KMS-11 (cell line): Measurements from ENCODE around the gene MBTD1.
A peak's percentile ranks its signal among the peaks of the same experiment; 100 is the strongest.

Experiments used
- H2AFZ ChIP-seq: fragments of 200-600 bp; sonication (generic); 2 replicates; pipeline ENCODE4 v1.6.1; 2016; ENCODE audit warnings: antibody characterized with exemption, mixed run types, low read depth
- H3K27ac ChIP-seq: fragments of 200-600 bp; sonication (generic); 2 replicates; pipeline ENCODE4 v1.6.1; 2016; ENCODE audit warnings: mild to moderate bottlenecking, mixed run types
- H3K27me3 ChIP-seq: fragments of 200-600 bp; sonication (generic); 2 replicates; pipeline ENCODE4 v1.6.1; 2017; ENCODE audit warnings: mild to moderate bottlenecking, low read depth, mixed run types, moderate library complexity; ENCODE audit not compliant: insufficient read depth
- H3K36me3 ChIP-seq: fragments of 200-600 bp; sonication (generic); 2 replicates; pipeline ENCODE4 v1.6.1; 2017; ENCODE audit warnings: mild to moderate bottlenecking, mixed run types; ENCODE audit not compliant: insufficient read depth
- H3K4me1 ChIP-seq: fragments of 200-600 bp; sonication (generic); 2 replicates; pipeline ENCODE4 v1.6.1; 2016; ENCODE audit warnings: mild to moderate bottlenecking, low read depth, mixed run types; ENCODE audit not compliant: poor library complexity, severe bottlenecking
- H3K4me2 ChIP-seq: fragments of 200-600 bp; sonication (generic); 2 replicates; pipeline ENCODE4 v1.7.0; 2016; ENCODE audit warnings: mild to moderate bottlenecking, mixed run types
- H3K4me3 ChIP-seq: fragments of 200-600 bp; sonication (generic); IDR thresholded peaks from 2 replicates; pipeline ENCODE4 v1.6.1; 2017; ENCODE audit warnings: low read depth, low read length, mixed read lengths; ENCODE audit not compliant: insufficient read depth
- H3K79me2 ChIP-seq: fragments of 200-600 bp; sonication (generic); 2 replicates; pipeline ENCODE4 v1.6.1; 2016; ENCODE audit warnings: low read depth, mixed run types; ENCODE audit not compliant: insufficient read depth
- H3K9ac ChIP-seq: fragments of 200-600 bp; sonication (generic); 2 replicates; pipeline ENCODE4 v1.6.1; 2016; ENCODE audit warnings: mild to moderate bottlenecking, mixed run types
- H4K20me1 ChIP-seq: fragments of 200-600 bp; sonication (generic); 2 replicates; pipeline ENCODE4 v1.6.1; 2016; ENCODE audit warnings: mild to moderate bottlenecking, mixed run types; ENCODE audit not compliant: insufficient read depth
- CTCF ChIP-seq: fragments of 200-600 bp; sonication (generic); conservative IDR thresholded peaks from 2 replicates; pipeline ENCODE4 v1.6.1; 2017; ENCODE audit warnings: low read depth, mild to moderate bottlenecking, antibody characterized with exemption, low read length, moderate library complexity, mixed read lengths

Gene MBTD1

DNA sequence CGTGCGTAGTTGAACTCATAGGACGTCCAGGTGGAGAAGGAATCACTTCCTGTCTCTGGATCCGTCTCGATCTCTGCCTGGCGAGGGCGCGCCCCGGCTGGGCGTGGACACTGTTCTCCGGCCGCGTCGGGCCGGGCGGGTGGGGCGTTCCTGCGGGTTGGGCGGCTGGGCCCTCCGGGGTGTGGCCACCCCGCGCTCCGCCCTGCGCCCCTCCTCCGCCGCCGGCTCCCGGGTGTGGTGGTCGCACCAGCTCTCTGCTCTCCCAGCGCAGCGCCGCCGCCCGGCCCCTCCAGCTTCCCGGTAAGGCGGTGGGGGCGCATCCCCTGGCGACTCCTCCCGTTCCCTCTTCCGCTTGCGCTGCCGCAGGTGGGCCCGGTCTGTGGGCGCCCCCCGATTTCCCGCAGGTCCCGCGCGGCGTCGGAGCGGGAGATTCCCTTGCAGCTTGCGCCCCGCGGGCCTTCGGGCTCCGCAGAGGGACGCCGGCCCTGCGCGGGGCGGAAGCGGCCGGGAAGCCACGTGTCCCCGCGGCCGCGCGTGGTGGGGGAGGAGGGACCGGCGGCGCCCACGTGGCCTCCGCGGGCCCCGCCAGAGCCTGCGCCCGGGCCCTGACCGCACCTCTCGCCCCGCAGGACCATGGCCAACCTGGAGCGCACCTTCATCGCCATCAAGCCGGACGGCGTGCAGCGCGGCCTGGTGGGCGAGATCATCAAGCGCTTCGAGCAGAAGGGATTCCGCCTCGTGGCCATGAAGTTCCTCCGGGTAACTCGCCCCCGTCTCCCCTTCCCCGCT is 93.5 kb downstream of the MBTD1 start, which contains the start of gene NME2:
Gene NME2, plus strand, starts transcription at position 214 of the 789 bp plus-strand sequence. Its CDS starts 420 bp downstream, at position 634.
- H3K79me2 ChIP-seq: peaks cover 25% of the 10 kb centered on the region; the same call in 1 of the 2 replicates
- H3K4me1 ChIP-seq: peaks cover 27% of the 10 kb centered on the region
- no peaks in the 10 kb centered on the region for H4K20me1 ChIP-seq
- H3K4me2 ChIP-seq: peak within 1 kb of the TSS; percentile 77
- peak within 1 kb of the TSS; percentile 95 for H3K27ac ChIP-seq
- peaks cover 18% of the 10 kb centered on the region; the same call in 1 of the 2 replicates for H3K36me3 ChIP-seq
- H2AFZ ChIP-seq: peak within 1 kb of the TSS; percentile 76
- H3K27me3 ChIP-seq: no peaks in the 10 kb centered on the region
- H3K9ac ChIP-seq: peak within 1 kb of the TSS; percentile 99
- TF ChIP-seq CTCF: no peak
- no peak within 1 kb of the TSS for H3K4me3 ChIP-seq

DNA sequence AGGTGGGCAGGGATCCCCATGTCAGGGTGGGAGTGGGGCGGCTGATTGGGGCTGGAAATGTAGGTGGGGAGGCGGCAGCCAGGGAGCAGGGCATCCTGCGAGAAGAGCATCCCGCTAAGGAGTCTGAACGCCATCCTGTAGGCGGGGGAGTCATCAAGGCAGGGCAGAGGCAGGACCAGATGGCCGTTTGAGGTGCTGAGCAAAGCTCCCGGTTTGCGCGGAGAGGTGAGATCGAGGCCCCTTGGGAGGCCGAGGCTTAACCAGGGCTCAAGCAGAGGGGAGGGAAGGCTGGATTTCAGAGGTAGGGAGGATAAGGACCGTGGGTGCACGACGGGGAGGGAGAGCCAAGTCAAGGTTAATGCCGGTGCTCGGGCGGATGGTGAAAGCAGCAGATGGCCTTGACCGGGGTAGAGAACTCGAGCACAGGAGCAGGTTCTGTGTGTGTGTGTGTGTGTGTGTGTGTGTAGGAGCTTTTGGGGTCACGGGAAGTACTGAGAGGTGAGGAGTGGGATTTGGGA is 94.1 kb downstream of the MBTD1 start:
- Histone ChIP-seq H3K79me2 (peaks cover 25% of the 10 kb centered on the region; the same call in 1 of the 2 replicates), H3K4me3 (no peak overlapping the region), H3K27me3 (no peaks in the 10 kb centered on the region), H3K36me3 (peaks cover 24% of the 10 kb centered on the region; the same call in 1 of the 2 replicates), H2AFZ (peak overlapping the region; percentile 76), H3K27ac (peak overlapping the region; percentile 95), H3K9ac (peak overlapping the region; percentile 99), H3K4me1 (peaks cover 27% of the 10 kb centered on the region), H3K4me2 (peak overlapping the region; percentile 77), H4K20me1 (no peaks in the 10 kb centered on the region)
- TF ChIP-seq CTCF: no peak

DNA sequence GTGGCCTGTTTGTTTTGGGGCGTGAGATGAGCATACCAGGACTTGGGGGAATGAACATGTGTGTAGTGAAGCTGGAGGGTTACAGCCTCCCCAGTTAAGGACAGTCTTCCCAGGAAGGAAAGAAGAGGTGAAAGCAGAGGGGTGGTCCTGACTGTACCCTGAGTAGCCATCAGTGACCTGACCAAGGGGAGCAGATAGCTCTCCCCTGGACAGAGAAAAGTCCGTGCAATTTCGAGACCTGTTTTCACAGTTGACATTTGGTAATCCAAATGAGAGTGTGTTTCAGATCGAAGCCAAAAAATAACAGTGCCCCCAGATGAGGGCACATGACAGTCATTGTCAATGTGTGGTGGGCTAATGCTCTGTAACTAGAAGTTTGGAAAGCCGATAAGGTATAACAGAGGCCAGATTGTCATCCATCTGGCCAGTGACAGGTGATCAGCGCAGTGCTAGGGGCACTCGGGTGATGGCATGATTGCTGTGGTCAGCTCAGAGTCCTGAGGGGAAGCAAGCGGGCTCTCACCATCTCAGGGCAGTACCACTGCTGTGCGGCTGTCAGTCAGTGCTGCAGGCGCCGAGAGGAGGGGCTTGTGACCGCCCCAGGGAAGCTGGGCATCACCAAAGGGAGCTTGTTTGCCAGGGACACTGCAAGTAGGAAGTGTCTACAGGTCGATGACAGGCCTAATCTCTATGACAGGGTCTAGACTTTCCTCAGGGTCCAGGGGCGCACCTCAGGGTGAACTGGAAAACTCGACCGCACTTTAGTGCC is 94.8 kb downstream of the MBTD1 start:
- Histone ChIP-seq H3K79me2 (peaks cover 25% of the 10 kb centered on the region; the same call in 1 of the 2 replicates), H3K4me1 (peaks cover 27% of the 10 kb centered on the region), H3K27me3 (no peaks in the 10 kb centered on the region), H3K9ac (peak overlapping the region; percentile 99; the same call in 1 of the 2 replicates), H3K4me3 (no peak overlapping the region), H3K4me2 (peak overlapping the region; percentile 77), H3K36me3 (peaks cover 25% of the 10 kb centered on the region; the same call in 1 of the 2 replicates), H2AFZ (peak overlapping the region; percentile 76), H4K20me1 (no peaks in the 10 kb centered on the region), H3K27ac (peak overlapping the region; percentile 95)
- no peak for TF ChIP-seq CTCF

DNA sequence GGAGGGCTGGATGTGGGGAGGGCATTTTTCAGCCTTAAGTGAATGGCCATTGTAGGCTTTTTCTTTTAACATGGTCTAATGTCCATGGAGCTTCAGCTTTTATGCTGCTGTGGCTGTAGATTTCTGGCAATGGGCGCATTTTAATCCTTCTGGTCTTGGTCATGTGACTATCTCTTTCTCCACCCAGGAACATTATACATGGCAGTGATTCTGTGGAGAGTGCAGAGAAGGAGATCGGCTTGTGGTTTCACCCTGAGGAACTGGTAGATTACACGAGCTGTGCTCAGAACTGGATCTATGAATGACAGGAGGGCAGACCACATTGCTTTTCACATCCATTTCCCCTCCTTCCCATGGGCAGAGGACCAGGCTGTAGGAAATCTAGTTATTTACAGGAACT is 98.3 kb downstream of the MBTD1 start:
- Histone ChIP-seq H3K4me1 (peaks cover 10% of the 10 kb centered on the region), H3K79me2 (peaks cover 32% of the 10 kb centered on the region), H3K9ac (no peak overlapping the region), H3K36me3 (peaks cover 15% of the 10 kb centered on the region; the same call in 1 of the 2 replicates), H3K27ac (no peak overlapping the region), H2AFZ (no peak overlapping the region), H3K4me3 (no peak overlapping the region), H3K4me2 (no peak overlapping the region), H4K20me1 (no peaks in the 10 kb centered on the region), H3K27me3 (no peaks in the 10 kb centered on the region)
- no peak for TF ChIP-seq CTCF
